A673 (cell line): ENCODE results near the gene AP2M1.

ENCODE experiments used
- EZH2 ChIP-seq: fragments of 200-600 bp; sonication (generic); IDR thresholded peaks from 2 replicates; pipeline ENCODE4 v1.6.1; 2017; ENCODE audit warnings: borderline replicate concordance, low read depth, mild to moderate bottlenecking, mixed read lengths, antibody characterized with exemption, low read length; ENCODE audit not compliant: poor library complexity, severe bottlenecking
- TF ChIP-seq, protein P1 (sequence below): fragments of 300-800, 200-600 bp; sonication (generic); conservative IDR thresholded peaks from 2 replicates; pipeline ENCODE4 v1.5.1; 2017; ENCODE audit warnings: low read depth, mild to moderate bottlenecking, antibody characterized with exemption, low read length, moderate library complexity, mixed read lengths

DNA sequence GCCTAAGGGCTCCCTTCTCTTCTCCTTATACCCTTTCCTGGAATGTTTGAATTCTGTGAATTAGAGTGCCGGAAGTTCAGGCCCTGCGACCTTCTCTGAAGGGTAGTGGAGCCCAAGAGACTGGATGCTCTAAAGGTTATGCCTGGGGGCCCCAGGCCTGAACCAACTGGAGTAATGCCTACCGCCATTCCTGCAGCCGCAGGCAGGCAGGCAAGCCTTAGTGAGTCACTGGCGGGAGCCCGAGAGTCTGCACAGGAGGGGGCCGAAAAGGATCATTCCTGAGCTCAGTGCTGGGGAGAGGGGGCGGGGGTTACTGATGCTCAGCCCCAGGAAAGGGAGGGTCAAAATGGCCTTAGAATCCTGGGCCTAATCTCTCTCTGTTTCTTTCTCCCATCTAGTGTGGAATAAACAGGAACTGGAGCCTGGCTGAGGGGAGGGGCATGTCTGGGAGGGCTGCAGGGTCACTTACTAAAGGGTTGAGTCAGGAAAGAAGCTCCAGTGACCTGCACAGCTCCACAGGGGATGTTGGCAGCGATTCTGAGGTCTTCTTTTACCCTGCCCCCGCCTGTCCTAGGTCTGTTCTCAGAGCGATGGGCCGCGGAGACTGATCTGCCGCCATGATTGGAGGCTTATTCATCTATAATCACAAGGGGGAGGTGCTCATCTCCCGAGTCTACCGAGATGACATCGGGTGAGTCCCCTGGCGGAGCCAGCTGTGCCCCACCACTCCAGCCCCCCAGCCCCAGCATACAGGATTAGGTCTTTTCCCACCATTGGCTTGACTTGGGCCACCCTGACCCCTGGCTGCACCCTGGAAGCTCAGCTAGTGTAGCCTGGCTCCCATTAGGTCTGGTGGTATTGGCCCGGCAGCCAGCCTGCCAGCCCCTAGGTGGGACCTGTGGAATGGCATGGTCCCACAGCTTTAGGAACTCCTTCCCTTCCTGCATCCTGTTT is 2.0 kb downstream of the AP2M1 start:
- TF ChIP-seq, protein P1, sequence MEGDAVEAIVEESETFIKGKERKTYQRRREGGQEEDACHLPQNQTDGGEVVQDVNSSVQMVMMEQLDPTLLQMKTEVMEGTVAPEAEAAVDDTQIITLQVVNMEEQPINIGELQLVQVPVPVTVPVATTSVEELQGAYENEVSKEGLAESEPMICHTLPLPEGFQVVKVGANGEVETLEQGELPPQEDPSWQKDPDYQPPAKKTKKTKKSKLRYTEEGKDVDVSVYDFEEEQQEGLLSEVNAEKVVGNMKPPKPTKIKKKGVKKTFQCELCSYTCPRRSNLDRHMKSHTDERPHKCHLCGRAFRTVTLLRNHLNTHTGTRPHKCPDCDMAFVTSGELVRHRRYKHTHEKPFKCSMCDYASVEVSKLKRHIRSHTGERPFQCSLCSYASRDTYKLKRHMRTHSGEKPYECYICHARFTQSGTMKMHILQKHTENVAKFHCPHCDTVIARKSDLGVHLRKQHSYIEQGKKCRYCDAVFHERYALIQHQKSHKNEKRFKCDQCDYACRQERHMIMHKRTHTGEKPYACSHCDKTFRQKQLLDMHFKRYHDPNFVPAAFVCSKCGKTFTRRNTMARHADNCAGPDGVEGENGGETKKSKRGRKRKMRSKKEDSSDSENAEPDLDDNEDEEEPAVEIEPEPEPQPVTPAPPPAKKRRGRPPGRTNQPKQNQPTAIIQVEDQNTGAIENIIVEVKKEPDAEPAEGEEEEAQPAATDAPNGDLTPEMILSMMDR: no peak
- TF ChIP-seq EZH2: no peak
